ENCODE measurements around the gene CDK5. TPM values are rescaled to one million over a fixed set of nuclear protein-coding genes. Genes with fewer than 3 reads are reported as not detected.
"Not testable (repeated sequence)": the region's sequence is repeated elsewhere in the genome, so short reads cannot be mapped to it uniquely, and the experiment has no call there.

CDK5 gene
- total and polyA plus RNA-seq, 2 experiments from 2014 or later: 17.8 to 56.8 TPM

GRCh38 chr7:151031011-151031410 is 26.7 kb downstream of the CDK5 start:
- no peak for TF ChIP-seq CTCF (IDR thresholded peaks at IDR 0.05; ENCODE audit: low read depth, low read length)
- Histone ChIP-seq H3K9me3 (ENCODE audit: low read depth) (no peaks in the 10 kb centered on the region), H3K4me3 (no peak overlapping the region), H3K27me3 (no peaks in the 10 kb centered on the region), H3K4me1 (ENCODE audit: low read depth) (peaks cover 12% of the 10 kb centered on the region), H3K36me3 (no peaks in the 10 kb centered on the region), H3K27ac (no peak overlapping the region)
- no peak for DNase-seq (ENCODE audit: low read depth in 1 of 2, low spot score in 1 of 2)

GRCh38 chr7:151028948-151029501 is 28.7 kb downstream of the CDK5 start:
- H3K27ac ChIP-seq: peak overlapping the region; percentile 73
- DNase-seq (ENCODE audit: low read depth in 1 of 2, low spot score in 1 of 2): no peak
- no peaks in the 10 kb centered on the region for H3K27me3 ChIP-seq
- H3K36me3 ChIP-seq: no peaks in the 10 kb centered on the region
- TF ChIP-seq CTCF (IDR thresholded peaks at IDR 0.05; ENCODE audit: low read depth, low read length): no peak
- H3K4me3 ChIP-seq: peak overlapping the region; percentile 95
- no peaks in the 10 kb centered on the region for H3K9me3 ChIP-seq (ENCODE audit: low read depth)
- peaks cover 12% of the 10 kb centered on the region for H3K4me1 ChIP-seq (ENCODE audit: low read depth)

GRCh38 chr7:151028131-151028947 is 29.4 kb downstream of the CDK5 start, which contains the start of gene ABCB8:
TSS of gene ABCB8 (plus strand) at chr7:151028450. CDS start at chr7:151028516, 66 bp downstream.
- Histone ChIP-seq H3K27me3 (no peaks in the 10 kb centered on the region), H3K27ac (peak within 1 kb of the TSS; percentile 73), H3K4me1 (ENCODE audit: low read depth) (peaks cover 12% of the 10 kb centered on the region), H3K9me3 (ENCODE audit: low read depth) (no peaks in the 10 kb centered on the region), H3K36me3 (no peaks in the 10 kb centered on the region), H3K4me3 (peak within 1 kb of the TSS; percentile 95)
- DNase-seq (ENCODE audit: low read depth in 1 of 2, low spot score in 1 of 2): peak; percentile 98 to 99
- TF ChIP-seq CTCF (IDR thresholded peaks at IDR 0.05; ENCODE audit: low read depth, low read length): peak; percentile 43

- H3K36me3 ChIP-seq; H3K9me3 ChIP-seq (ENCODE audit: low read depth); DNase-seq (ENCODE audit: low read depth in 1 of 2, low spot score in 1 of 2); H3K27me3 ChIP-seq: not testable (repeated sequence)
- Histone ChIP-seq H3K4me3 (peak overlapping the region; percentile 95), H3K4me1 (ENCODE audit: low read depth) (peaks cover 12% of the 10 kb centered on the region), H3K27ac (peak overlapping the region; percentile 53)
These were observed 30.0 kb downstream of the CDK5 start for GRCh38 chr7:151027728-151028130.

- H3K9me3 ChIP-seq (ENCODE audit: low read depth): not testable (repeated sequence)
These were observed 30.6 kb downstream of the CDK5 start for GRCh38 chr7:151026771-151027727.

GRCh38 chr7:151025924-151026671 is 31.6 kb downstream of the CDK5 start:
- no peak for TF ChIP-seq CTCF (IDR thresholded peaks at IDR 0.05; ENCODE audit: low read depth, low read length)
- Histone ChIP-seq H3K4me3 (no peak overlapping the region), H3K4me1 (ENCODE audit: low read depth) (peaks cover 15% of the 10 kb centered on the region), H3K27ac (no peak overlapping the region), H3K9me3 (ENCODE audit: low read depth) (no peaks in the 10 kb centered on the region), H3K27me3 (no peaks in the 10 kb centered on the region), H3K36me3 (no peaks in the 10 kb centered on the region)
- DNase-seq (ENCODE audit: low read depth in 1 of 2, low spot score in 1 of 2): no peak

More at GRCh38 chr7:151026771-151027727, 30.6 kb downstream of the CDK5 start:
- H3K27me3 ChIP-seq; DNase-seq (ENCODE audit: low read depth in 1 of 2, low spot score in 1 of 2); H3K36me3 ChIP-seq: not testable (repeated sequence)
- peak overlapping the region; percentile 95 for H3K4me3 ChIP-seq
- H3K4me1 ChIP-seq (ENCODE audit: low read depth): peaks cover 12% of the 10 kb centered on the region
- H3K27ac ChIP-seq: peak overlapping the region; percentile 53
